Erythroblast (primary cell): ENCODE measurements around the gene MAP3K19.
"Not testable (repeated sequence)": the region's sequence is repeated elsewhere in the genome, so short reads cannot be mapped to it uniquely, and the experiment has no call there.

Source experiments
- DNase-seq, 2 experiments: peaks; one replicate each; lab custom pipeline; 2025; lab: John Stamatoyannopoulos, UW
- GATA1 ChIP-seq: IDR thresholded peaks from 2 replicates; pipeline ENCODE4 v1.6.1; 2011; ENCODE audit warnings: low read depth, mild to moderate bottlenecking, control low read depth, low read length, moderate library complexity
- POLR2A ChIP-seq: IDR thresholded peaks from 2 replicates; pipeline ENCODE4 v1.6.1; 2011; ENCODE audit warnings: mild to moderate bottlenecking, low read length

Gene MAP3K19

DNA sequence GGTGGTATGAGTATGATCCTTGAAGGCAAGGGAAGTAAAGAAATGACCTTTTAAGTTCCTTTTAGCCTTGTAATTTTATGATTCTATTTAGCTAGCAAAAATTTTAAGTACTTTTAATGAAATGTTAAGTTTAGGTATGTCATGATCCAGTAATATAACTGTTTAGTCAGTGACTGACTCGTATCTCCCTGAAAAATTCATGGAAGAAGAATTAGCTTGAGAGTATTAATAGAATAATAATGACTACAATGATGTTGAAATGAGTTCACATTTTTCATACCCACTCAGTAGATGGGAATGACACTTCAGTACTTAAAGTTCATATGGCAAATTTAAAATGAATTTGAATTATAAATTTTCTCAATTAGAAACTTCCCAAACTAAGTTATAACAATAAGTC lies 19.5 kb upstream of the MAP3K19 start:
- no peak for DNase-seq
- TF ChIP-seq POLR2A = no peak
- TF ChIP-seq GATA1 = no peak

DNA sequence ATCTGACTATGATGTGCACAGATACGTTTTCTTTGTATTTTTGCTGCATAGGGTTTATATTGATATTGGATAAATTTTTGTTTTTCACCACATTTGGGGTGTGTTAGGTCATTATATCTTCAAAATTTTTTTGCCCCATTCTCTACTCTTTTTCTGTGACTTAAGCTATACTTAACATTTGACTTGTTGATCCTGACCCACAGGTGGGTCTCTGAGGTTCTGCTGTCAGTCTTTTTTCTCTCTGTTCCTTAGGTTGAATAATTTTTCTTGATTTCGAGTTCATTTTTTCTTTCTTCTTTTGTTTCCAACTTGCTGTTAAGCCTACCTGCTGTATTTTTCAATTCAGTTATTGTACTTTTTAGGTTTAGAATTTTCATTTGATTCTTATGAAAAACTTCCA lies 16.9 kb upstream of the MAP3K19 start:
- TF ChIP-seq GATA1 = no peak
- TF ChIP-seq POLR2A = no peak
- DNase-seq = no peak

DNA sequence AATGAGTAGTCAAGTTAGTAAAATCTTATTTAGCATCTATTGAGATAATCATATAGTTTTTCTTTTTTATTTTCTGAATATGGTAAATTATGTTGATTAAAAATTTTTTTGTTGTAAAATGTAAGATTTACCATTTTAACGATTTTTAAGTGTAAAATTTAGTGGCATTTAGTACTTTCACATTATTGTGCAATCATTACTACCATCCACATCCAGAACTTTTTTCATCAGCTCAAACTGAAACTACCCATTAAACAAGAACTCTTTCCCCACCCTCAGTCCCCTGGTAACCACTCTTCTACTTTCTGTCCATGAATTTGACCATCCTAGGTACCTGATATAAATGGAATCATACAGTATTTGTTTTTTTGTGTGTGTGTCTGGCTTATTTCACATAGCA lies 16.0 kb upstream of the MAP3K19 start:
- TF ChIP-seq POLR2A (no peak), GATA1 (no peak)

DNA sequence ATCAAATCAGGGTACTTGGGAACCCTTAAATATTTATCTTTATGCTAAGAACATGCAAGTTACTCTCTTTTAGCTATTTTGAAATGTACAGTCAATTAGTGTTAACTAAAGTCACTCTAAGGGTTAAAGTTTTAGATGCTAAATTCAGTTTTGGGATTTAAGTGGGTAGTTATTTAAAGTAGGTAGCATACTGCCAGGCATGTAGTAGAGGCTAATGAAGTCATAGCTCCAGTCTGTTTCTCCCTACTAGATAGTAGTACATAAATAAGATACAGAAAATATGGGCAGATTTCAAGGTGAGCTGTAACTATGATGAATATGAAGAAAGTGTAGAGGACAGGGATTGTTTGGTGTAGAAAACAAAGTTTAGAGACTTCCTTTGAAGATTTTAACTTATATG lies 12.3 kb upstream of the MAP3K19 start:
- DNase-seq = no peak
- TF ChIP-seq POLR2A (no peak), GATA1 (no peak)

More for the DNA sequence above, 16.0 kb upstream of the MAP3K19 start:
- DNase-seq = no peak

DNA sequence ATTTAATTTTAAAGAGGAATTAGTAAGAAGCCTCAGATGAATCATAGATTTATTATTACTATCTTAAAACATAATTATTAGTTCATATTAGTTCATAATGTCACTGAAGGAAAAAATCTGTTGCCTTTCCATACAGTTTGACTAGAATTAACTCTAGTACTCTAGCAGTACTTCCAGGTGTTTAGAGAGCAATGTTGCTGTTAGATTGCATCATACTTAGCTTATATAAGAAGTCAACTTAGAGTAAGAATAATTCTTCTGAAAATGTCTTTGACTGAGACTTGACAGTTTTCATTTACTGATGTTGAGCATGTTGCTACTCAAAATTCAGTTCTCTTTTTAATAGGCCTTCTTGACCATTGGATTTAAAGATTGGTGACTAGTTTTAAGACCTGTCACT lies 9.5 kb upstream of the MAP3K19 start:
- DNase-seq = peak; percentile 34 to 62
- no peak for TF ChIP-seq GATA1
- TF ChIP-seq POLR2A = no peak

DNA sequence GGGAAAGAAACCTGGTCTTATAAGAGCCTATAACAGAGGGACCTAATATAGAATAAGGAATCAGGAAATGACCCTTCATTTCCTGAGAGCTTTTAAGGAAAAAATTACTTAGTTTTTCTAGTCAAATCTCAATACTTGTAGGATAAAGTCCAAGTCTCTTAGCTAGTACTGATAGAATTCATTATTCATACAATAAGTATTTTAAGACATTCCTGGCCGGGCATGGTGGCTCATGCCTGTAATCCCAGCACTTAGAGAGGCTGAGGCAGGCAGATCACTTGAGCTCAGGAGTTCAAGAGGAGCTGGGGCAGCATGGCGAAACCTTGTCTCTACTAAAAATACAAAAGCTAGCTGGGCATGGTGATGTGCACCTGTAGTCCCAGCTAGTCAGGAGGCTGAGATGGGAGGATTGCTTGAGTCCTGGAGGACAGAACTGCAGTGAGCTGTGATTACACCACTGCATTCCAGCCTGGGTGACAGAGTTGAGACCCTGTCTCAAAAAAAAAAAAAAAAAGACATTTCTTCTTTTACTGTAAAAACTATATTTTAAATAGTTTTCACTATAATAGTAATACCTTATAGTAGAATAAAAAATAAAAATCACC lies 8.0 kb upstream of the MAP3K19 start:
- no peak for DNase-seq
- no peak for TF ChIP-seq POLR2A
- no peak for TF ChIP-seq GATA1

DNA sequence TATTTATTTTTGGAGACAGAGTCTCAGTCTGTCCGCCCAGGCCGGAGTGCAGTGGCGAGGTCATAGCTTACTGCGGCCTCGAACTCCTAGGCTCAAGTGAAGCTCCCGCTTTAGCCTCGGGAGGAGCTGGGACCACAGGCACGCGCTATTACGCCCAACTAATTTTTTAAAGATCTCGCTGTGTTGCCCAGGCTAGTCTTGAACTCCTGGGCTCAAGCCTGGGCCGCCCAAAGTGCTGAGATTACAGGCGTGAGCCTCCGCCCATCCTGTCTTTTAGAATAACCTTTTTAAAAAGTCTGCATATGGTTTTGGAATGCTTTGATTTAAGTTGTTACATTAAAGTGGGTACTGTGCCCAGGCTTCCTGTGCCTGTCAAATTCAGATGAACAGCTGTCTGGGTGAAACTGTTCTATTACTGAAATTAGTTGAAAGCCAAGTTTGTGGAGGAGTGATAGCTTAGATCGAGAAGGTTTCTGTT lies 5.8 kb upstream of the MAP3K19 start:
- peak in 1 of 2 experiments; percentile 26 for DNase-seq
- TF ChIP-seq POLR2A (no peak), GATA1 (no peak)

DNA sequence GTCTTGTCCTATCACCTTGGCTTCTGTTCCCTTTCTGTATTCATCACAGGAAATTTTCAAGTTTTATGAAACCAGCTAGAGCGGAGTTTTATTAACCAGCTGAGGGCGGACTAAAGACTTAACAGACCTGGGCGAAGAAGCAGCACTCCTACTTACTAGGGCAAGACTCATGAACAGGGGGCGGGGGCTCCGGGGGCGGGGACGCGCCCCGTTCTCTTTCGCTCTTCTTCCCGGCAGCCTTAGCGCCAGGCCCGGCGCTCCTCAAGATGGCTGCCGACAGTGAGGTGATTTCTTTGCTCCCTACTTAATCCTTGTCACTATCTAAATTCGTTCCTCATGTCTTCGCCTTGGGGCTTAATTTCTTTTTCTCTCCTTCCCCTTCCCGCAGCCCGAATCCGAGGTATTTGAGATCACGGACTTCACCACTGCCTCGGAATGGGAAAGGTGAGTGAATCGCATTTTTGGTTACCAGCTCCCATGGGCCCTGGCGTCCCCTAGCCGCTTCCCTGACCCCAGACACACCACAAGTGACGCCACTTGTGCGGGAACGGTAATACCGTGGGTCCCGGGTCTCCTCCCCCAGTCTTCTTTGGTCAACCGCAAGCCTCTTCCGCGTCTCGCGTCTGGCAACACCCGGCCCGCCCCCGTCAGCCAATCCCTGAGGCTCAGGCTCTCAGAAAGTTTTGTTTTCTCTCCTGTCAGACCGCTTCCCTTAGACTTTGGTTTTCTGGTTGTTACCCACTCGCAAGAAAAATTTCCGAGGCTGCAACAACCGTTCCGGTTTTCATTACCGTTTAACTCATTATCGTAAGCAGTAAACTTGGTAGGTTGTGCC lies 5.0 kb upstream of the MAP3K19 start, which contains the start of gene RAB3GAP1:
RAB3GAP1 (plus strand) TSS at position 251 of the 835 bp plus-strand sequence; CDS start at position 267, 16 bp downstream.
- peak; percentile 89 to 91 for DNase-seq
- TF ChIP-seq POLR2A = peak; percentile 93
- no peak for TF ChIP-seq GATA1

DNA sequence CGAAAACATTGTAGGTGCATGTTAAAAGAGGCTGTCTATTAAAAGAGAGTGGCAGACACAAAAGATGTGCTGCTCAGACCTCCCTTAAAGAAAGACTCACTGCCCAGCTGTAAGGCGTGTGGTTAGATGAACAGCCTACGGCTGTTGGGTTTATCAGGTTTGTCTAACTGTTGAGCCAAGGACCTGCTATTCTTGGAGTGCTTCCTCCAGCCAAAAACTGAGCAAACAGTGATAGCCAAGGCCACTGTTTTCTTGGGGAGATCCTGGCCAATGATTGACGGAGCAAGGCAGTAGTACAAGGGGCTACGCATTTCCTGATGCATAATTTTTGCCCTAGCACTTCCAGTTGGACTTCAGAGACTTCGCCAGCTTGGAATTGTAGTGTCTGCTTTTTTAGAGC lies 3.4 kb upstream of the MAP3K19 start:
- TF ChIP-seq POLR2A (no peak), GATA1 (no peak)
- peak in 1 of 2 experiments; percentile 2 for DNase-seq

DNA sequence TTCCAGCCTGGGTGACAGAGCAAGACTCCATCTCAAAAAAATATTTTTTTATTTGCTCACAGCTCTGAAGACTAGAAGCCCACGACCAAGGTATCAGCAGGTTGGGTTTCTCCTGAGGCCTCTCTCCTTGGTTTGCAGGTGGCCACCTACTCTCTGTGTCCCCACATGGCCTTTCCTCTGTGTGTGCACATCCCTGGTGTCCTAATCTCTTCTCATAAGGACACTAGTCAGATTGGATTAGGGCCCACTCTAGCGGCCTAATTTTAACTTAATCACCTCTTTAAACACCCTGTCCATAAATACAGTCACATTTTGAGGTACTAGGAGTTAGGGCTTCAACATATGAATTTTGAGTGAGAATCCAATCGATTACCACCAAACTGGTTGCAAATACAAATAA lies 2.9 kb upstream of the MAP3K19 start:
- TF ChIP-seq GATA1 = no peak
- TF ChIP-seq POLR2A = no peak
- DNase-seq = no peak

DNA sequence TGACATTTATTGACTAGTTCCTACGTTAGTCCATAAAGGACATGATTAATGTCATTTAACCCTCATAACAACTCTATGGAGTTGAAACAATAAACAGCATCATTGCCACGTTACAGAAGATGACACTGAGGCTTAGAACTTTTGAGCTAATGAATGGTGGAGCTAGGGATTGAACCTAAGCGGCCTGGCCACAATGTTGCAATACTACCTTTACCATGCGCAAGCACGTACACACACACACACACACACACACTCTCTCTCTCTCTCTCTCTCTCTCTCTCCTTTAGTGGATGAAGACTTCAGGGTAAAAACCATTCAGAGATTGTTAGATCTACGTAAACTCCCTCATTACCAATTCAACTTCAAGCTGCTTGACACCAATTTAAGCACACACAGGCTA lies 875 bp upstream of the MAP3K19 start:
- DNase-seq = no peak
- TF ChIP-seq POLR2A (no peak), GATA1 (no peak)

DNA sequence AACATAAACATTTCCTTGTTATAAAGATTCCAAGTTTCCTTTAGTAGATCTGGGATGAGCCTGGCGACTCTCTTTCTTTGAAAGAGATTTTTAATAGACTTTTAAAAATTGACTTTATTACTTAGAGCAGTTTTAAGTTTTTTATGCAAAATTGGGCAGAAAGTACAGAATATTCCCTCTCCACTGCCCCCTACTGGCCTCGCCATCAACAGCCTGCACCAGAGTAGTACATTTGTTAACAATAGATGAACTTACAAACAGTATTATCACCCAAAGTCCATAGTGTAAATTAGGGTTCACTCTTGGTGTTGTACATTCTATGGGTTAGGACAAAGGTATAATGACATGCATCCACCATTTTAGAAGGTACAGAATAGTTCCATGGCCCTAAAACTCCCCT lies 3.9 kb downstream of the MAP3K19 start:
- DNase-seq = peak; percentile 21 to 50
- TF ChIP-seq POLR2A = no peak
- TF ChIP-seq GATA1 = no peak

DNA sequence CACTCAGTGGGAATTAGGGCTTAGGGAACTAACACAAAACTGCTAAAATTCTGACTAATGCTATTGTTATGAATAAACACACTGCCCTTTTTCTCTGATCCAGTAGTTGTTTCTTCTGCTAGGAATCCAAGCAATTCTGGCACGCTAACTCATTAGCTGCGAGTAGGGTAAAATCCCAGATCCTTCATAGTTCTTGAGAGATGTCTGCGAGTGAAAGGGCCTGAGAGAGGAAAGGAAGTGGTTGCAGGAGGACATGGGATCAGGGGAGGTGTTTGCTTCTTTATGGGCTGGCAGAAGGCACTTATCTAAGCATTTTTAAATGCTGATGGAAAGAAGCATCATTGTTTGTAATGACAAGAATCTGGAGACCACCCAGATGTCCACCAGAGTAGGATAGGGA lies 9.4 kb downstream of the MAP3K19 start:
- no peak for TF ChIP-seq GATA1
- TF ChIP-seq POLR2A = no peak

DNA sequence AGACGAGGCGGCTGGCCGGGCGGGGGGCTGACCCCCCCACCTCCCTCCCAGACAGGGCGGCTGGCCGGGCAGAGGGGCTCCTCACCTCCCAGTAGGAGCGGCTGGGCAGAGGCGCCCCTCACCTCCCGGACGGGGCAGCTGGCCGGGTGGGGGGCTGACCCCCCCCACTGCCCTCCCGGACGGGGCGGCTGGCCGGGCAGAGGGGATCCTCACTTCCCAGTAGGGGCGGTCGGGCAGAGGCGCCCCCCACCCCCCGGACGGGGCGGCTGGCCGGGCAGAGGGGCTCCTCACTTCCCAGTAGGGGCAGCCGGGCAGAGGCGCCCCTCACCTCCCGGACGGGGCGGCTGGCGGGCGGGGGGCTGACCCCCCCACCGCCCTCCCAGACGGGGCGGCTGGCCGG lies 14.0 kb downstream of the MAP3K19 start:
- DNase-seq = not testable (repeated sequence)

More for the DNA sequence above, 9.4 kb downstream of the MAP3K19 start:
- DNase-seq = no peak

DNA sequence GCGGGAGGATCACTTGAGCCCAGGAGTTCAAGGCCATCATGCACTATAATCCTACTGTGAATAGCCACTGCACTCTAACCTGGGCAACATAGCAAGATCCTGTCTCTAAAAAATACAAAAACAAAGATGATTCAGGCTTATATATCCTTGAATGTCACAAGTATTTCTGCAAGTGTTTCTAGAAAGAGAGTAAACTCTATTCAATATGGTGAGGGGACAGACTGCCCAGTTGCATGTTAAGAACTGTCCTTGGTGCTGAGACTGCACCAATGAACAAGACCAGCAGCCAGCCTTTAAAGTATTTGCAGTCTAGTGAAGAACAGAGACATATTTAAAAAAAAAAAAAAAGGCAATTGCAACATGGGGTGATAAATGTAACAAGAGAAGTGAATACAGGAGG lies 16.4 kb downstream of the MAP3K19 start:
- no peak for TF ChIP-seq GATA1
- TF ChIP-seq POLR2A = no peak
- DNase-seq = peak; percentile 8 to 12
